Erythroblast (primary cell): ENCODE results near the gene ITSN1.

ENCODE experiments used
- GATA1 ChIP-seq: IDR thresholded peaks from 2 replicates; pipeline ENCODE4 v1.6.1; 2011; ENCODE audit warnings: low read depth, mild to moderate bottlenecking, control low read depth, low read length, moderate library complexity
- POLR2A ChIP-seq: IDR thresholded peaks from 2 replicates; pipeline ENCODE4 v1.6.1; 2011; ENCODE audit warnings: mild to moderate bottlenecking, low read length

DNA sequence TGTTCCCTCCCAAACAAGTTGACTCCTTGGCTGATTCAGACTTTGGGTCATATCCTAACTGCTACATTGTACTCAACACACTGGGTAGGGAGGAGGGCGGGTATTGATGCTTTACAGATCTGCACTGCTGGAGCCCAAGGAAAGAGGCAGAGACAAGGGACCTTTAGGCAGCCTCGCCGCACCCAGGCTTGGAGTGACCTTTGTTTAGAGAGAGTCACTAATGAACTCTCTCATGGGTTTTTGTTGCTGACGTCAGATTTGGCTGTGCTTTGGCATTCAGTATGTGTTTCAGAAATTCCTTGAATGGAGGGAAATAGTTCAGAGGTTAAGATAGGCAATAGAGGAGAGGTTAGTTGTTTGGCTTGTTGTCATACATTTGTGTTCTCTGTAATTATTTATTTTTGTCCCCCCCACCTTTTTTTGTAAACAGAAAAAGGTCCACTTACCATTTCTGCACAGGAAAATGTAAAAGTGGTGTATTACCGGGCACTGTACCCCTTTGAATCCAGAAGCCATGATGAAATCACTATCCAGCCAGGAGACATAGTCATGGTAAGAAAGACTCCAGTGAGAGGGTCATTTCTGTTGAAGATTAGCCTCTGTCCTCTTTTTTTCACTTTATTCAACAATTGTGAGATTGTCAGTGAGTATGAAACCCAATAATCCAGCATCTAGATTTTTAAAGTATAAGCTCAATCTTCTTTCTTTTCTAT, 157.2 kb downstream of the ITSN1 start:
- TF ChIP-seq POLR2A (no peak), GATA1 (no peak)
